SIG-M5 treated with dmso at 0.1 percent for 504 hours (cell line): ENCODE results near the gene RPL10.
"Not testable (repeated sequence)": the region's sequence is repeated elsewhere in the genome, so short reads cannot be mapped to it uniquely, and the experiment has no call there.

Experiments used
- DNase-seq: peaks from one replicate; lab custom pipeline; 2025; ENCODE audit not compliant: unreplicated experiment; lab: John Stamatoyannopoulos, UW

Gene RPL10

DNA sequence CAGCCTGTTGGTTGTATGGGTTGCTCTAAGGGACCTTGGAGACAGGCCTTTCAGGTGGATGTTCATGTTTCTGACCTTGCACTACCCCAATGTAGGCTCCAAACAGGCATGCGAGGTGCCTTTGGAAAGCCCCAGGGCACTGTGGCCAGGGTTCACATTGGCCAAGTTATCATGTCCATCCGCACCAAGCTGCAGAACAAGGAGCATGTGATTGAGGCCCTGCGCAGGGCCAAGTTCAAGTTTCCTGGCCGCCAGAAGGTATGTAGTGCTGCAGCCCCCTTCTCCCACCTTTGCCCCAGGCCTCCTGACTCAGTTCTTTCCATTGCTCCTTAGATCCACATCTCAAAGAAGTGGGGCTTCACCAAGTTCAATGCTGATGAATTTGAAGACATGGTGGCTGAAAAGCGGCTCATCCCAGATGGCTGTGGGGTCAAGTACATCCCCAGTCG, 2.2 kb downstream of the RPL10 start:
- DNase-seq = not testable (repeated sequence)

- DNase-seq = no peak
Observed at GRCh38 chrX:154401045-154401799, 3.0 kb downstream of the RPL10 start.

- DNase-seq = peak; percentile 13
Observed at GRCh38 chrX:154401918-154402621, 3.9 kb downstream of the RPL10 start.

DNA sequence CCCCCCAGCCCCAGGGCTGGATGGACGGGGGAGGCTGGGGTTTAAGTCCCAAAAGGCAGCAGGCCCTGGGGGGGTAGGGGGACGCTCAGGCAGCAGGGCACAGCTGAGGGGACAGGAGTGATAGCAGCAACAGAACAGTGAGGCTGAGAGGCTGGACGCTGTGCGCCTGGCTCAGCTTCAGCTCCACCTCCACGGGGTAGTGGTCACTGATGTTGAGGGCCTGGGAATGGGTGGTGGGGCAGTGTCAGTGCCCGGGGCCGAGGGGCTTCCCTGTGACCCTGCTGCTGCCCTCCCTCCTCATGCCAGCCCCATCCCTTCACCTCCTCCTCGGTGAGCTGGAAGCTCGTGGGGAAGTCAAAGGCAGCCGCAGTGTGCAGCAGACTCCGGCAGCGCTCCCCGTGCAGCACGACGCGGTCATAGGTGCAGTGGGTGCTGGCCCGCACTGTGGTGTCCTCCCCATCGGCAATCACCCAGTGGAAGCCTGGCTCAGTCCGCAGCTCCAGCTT, 4.5 kb downstream of the RPL10 start:
- DNase-seq = no peak

DNA sequence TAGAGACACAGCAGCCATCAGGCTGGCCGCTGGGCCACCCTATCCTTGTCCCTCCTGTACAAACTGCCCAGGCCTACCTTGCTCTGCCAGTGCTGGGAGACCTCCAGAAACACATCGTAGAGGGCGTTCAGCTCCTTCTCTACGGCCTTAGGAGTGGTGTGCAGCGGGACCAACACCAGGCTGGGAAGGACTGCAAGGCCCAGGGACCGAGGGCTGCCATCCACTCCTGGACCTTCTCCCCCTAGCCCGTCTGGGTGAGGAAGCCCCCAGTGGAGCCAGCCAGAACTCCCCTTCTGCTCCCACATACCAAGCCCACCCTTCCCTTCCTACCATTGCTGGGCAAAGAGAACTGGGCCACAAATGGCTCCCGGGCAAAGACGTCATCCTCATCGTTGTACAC, 5.0 kb downstream of the RPL10 start:
- DNase-seq = no peak

GRCh38 chrX:154403858-154404257, 5.7 kb downstream of the RPL10 start:
- DNase-seq = no peak

DNA sequence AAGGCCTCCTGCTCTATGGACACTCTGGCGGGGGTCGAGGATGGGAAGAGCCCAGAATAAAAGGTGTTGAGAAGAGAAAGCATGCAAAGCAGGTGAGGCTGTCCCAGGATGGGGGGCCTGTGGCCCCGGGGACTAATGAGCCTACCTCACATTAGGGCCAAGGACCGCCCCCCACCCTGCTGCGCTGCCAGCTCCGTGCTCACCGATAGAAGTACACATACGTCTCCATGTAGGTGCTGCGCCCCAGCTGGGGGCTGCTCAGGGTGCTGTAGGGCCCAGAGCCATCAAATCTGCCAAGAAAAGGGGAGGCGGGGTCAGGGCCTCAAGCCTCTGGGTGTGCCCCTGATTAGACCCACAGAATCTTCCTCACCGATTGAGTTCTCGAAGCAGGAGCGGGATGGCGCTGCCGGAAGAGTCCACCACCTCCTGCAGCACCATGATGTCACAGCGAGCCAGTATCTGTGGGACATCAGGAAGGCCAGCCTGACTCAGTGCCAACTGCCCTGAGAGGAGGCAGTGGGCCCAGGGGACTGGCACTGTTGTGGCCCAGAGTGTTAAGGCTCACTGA, 6.5 kb downstream of the RPL10 start:
- no peak for DNase-seq

GRCh38 chrX:154408659-154409221, 10.6 kb downstream of the RPL10 start:
- no peak for DNase-seq

GRCh38 chrX:154409222-154409871, 11.2 kb downstream of the RPL10 start, which contains the start of gene DNASE1L1:
TSS of gene DNASE1L1 (minus strand) at chrX:154409254. CDS start at chrX:154405568, 3,686 bp downstream.
- DNase-seq = peak; percentile 71

DNA sequence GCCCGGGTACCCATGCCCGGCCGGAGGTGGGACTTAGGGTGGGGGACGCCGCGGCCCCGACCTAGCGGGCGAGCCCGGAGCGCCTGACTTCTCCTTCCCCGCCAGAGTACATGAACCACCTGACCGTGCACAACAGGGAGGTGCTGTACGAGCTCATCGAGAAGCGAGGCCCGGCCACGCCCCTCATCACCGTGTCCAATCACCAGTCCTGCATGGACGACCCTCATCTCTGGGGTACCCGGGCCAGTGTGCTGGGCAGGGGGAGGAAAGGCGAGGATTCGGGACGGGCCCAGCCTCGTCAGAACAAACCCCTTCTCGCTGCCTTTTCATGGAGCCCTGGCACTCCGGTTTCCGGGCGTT, 13.8 kb downstream of the RPL10 start:
- DNase-seq = peak; percentile 62

DNA sequence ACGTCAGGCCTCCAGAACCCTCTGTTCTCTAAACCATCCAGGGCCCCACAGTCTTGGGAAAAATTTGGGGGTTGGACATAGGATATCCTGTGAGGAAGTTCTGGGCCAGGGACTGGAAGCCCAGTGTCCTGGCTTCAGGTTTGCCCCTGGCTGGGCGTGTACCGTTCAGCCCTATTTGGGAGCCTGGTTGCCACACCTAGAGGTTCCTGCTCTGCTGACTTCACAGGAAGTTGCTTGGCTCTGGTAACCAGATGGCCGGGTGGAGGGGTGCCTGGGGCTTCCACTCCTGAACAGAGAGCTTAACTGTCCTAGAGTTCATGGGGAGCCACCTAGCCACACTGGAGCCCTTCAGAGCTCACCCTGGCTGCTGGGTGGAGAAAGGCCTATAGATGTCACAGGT, 14.3 kb downstream of the RPL10 start:
- DNase-seq = peak; percentile 58

GRCh38 chrX:154413142-154413541, 15.0 kb downstream of the RPL10 start:
- DNase-seq = no peak

GRCh38 chrX:154417157-154417556, 19.0 kb downstream of the RPL10 start:
- no peak for DNase-seq

GRCh38 chrX:154419189-154419588, 21.0 kb downstream of the RPL10 start:
- DNase-seq = no peak

DNA sequence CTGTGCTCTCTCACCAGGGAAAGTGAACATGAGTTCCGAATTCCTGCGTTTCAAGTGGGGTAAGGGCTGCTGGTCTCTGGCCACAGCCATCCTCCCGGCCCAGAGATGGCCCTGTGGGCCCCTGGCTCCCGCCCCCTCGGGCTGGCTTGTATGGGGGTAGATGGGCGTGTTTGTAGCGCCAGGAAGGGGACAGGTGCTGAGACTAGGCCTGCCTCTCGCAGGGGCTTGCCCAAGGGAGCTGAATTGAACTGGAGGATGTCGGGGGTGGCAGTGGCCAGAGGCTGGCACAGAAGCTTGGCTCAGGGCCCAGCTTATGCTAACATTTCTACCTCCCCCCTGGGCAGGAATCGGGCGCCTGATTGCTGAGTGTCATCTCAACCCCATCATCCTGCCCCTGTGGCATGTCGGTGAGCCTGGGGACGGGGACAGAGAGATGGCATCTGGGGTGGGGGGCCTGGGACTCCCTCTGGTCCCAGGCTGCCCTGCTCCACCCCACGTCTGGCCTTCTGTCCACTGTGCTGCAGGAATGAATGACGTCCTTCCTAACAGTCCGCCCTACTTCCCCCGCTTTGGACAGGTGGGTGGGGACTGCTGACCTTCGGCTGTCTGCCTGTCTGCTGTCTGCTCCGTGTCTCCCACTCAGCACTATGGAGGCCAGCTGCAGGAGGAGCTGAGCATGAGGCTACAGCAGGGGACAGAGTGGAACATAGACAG, 21.7 kb downstream of the RPL10 start:
- no peak for DNase-seq

GRCh38 chrX:154420402-154420756, 22.2 kb downstream of the RPL10 start:
- no peak for DNase-seq

- DNase-seq = peak; percentile 39
Observed at GRCh38 chrX:154426916-154427770, 29.0 kb downstream of the RPL10 start.

GRCh38 chrX:154428176-154429171, 30.3 kb downstream of the RPL10 start, which contains the start of gene ATP6AP1:
TSS of gene ATP6AP1 (plus strand) at chrX:154428677. CDS start at chrX:154428693, 16 bp downstream.
- DNase-seq = peak; percentile 90
